GM19240 (cell line): ENCODE measurements around the gene CHDH.

Experiments used
- DNase-seq: peaks from one replicate; pipeline ENCODE4 v3.0.0; 2011; ENCODE audit warnings: low spot score; ENCODE audit not compliant: insufficient read length

Gene CHDH

GRCh38 chr3:53809267-53809666 lies 37.0 kb downstream of the CHDH start:
- no peak for DNase-seq

DNA sequence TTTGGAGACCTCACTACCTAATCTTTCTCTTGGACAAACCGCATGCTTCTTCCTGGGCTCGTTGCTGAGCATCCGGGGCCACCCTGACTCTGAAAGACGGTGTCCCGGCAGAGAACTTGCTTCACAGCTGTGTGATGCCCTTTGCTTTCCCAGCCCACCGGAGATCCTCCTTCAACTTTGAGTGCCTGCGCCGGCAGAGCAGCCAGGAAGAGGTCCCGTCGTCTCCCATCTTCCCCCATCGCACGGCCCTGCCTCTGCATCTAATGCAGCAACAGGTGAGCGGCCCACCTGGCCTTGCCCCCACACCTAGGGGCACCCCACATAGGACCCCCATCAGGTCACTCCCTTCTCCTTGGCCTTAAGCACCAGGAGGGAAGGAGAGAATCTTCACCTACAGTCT lies 37.7 kb downstream of the CHDH start:
- DNase-seq: no peak

- DNase-seq: no peak
Observed at GRCh38 chr3:53807117-53807810, 39.0 kb downstream of the CHDH start.

DNA sequence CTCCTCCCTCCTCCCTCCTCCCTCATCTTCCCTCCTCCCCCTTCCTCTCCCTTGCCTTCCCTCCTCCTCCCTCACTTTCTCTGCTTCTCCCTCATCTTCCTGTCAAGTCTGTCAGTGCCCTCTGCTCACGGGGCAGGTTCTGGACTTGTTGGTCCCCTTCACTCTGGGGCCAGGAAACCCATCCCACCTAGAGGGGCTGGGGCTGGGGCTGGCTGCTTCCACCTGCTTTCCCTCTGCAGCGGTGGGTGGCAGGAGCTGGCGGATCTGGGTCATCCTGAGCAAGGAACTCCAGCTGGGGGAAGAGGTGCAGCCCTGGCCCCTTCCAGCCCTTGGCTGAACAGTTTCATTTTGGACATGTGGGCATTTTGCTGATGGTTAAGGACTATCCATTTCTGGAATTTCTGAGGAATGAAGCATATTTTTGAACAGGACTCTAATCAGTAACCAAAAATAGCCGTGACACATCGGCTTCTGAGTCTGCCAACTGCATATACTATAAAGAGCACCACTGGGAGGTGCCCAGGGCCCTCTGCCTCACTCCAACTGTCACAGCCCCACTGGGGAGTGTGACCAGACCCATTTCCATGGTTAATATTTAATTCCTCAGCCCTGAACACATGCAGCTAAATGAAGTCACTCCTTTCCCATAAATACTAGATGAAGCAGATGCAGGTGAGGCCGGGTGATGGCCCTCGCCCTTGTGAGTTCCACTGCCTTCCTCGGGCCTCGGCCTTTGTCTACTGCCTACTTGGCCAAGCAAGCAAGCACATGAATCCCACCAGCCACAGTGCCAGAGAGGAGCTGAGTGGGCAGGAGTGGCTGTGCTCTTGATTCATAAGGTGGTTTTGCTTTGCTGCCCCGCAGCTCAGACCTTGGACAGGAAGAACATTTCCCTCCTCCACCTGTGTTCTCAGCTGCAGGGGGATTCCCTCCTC lies 39.8 kb downstream of the CHDH start:
- no peak for DNase-seq

- no peak for DNase-seq
Observed at GRCh38 chr3:53805463-53806159, 40.6 kb downstream of the CHDH start.

DNA sequence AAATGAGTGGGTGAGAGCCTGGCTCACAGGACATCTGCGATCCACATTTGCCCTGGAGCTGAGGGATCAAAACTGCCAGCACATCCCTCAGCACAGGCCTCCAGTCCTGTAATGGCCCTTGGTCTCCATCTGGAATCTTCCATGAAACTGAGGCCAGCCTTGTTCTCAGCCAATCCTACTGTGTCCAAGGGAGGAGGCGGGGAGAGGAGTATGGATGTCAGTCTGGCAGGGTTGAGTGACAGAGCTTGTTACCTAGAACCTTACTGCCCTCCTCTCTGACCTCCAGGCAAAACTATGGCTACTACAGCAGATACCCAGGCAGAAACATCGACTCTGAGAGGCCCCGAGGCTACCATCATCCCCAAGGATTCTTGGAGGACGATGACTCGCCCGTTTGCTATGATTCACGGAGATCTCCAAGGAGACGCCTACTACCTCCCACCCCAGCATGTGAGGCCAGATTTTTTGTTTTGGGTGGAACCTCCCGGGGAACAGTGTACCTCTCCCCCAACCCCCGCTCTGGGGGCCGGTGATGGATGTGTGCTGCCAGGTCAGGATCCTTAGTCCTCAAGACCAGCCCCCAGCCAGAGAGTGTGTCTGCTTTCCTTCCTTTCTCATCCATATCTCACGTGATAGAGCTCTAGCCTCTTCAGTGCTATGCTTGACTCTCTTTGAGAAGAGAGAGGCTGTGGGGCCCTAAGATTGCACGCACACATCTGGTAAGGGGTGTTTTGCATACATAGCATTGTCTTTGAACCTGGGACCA lies 41.3 kb downstream of the CHDH start:
- DNase-seq: no peak

- no peak for DNase-seq
Observed at GRCh38 chr3:53803816-53804695, 42.2 kb downstream of the CHDH start.

GRCh38 chr3:53803124-53803815 lies 42.9 kb downstream of the CHDH start:
- DNase-seq: no peak

GRCh38 chr3:53802256-53802880 lies 43.9 kb downstream of the CHDH start:
- DNase-seq: no peak

GRCh38 chr3:53801319-53801718 lies 44.9 kb downstream of the CHDH start:
- no peak for DNase-seq

DNA sequence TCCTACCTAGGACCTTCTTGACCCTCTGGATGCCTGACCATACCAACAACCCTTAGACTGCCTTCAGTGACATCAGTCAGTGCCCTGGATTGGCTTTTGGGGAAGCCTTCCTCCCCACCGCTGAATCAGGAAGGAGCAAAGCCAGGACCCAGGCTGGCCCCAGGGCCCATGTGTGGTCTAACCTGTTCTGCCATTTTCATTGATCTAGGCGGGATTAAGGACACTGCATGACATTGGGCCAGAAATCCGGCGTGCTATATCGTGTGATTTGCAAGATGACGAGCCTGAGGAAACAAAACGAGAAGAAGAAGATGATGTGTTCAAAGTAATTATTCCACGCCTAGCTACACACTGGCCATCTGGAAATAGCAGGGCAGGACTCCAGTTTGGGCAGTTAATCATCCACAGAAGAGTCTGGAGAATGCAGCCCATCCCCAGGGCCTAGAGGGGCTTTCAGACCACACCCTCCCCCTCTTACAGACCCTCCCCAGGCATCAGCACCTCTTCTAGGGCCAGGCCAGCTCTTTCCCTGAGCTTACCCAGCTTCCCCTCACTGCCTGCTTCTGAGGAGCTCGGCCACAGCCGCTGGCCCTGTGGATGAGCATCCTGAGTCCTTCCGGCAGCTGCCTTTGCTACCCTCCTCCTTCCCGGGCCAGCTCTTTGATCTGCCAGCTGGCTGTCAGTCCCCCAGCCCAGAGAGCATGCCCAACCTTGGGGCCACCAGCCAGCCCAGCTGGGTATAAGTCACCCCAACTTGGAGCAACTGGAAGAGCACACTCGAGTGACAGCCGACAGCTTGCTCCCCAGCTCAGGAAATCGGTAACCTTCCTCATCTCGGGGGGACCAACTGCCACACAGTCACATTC lies 45.9 kb downstream of the CHDH start:
- no peak for DNase-seq

DNA sequence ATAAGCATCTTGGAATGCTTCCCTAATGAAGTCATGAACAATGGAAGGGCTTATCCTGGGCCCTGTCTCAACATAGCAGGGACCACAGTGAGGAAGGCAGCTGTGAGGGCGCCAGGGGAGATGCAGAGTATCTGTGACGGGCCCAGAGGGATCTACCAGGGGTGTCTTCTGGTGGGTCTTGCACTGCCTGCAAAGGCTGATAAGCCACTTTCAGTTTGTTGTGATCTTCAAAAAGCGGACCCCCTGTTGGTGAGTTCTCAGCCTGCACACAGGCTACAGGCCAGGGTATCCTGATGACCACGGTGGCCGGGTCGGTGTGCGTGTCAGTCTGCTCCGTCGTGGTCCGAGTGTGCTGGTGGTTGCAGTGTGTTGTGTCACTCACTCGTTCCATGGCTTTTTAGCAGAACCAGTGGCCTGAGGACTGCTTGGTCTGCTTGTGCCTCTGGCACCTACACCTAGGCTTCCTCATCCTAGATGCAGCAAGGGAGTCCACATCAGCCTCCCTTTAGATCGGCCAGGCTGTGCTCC lies 46.8 kb downstream of the CHDH start:
- no peak for DNase-seq

DNA sequence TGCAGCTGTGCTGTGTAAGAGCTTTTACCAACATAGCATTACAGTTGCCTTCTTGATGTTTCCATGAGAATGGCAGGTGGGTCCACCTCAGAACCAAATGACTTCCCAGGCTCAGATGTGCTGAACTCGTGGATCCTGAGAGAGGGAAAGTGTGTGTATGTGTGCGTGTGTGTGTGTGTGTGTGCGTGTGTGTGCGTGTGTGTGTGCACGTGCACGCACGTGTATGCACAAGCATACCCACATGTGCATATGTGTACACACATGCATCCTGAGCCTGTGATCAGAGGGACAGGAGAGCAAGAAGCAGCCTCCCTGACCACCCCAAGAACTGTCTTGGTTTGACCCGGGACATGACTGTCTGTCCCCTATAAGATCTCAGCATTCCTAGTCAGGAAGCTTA lies 48.1 kb downstream of the CHDH start:
- no peak for DNase-seq

- no peak for DNase-seq
Observed at GRCh38 chr3:53795789-53796560, 50.2 kb downstream of the CHDH start.

- DNase-seq: no peak
Observed at GRCh38 chr3:53795176-53795575, 51.0 kb downstream of the CHDH start.

DNA sequence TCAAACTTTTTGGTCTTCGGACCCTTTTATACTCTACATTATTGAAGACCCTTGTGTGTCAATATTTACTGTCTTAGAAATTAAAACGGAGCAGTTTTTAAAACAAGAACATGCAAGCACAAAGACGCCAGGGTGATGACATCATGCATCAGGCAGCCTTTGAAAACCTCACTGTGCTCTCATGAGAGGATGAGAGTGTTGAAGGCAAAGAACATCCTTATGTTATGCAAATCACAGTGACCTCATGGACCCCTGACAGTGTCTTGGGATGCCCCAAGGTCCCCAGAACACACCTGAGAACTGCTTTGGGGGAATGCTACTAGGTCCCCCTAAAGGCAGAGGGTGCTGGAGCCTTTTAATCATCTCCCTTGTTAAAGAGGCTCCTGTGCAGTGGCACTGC lies 51.6 kb downstream of the CHDH start:
- DNase-seq: no peak

DNA sequence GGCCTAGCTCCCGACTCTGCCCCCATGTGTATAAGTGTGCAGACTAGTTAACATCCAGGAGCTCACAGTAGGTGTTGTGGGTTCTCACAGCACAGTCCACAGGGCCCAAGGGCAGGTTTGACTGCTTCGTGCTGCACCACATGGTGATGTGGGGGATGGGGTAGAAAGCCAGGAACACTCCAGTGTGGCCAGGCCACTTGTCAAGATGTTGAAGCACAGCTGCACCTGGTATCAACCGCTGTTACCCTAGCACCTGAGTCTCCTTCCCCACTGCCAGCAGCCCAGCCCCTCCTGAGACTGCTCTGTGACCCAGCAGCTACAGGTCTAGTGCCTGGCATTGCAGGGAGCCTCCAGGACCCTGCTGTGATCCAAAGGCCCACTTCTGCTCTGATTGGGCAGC lies 53.4 kb downstream of the CHDH start:
- DNase-seq: no peak
